ENCODE results near the gene FAM149A.
A peak's percentile ranks its signal among the peaks of the same experiment; 100 is the strongest.

Gene FAM149A

GRCh38 chr4:186104114-186104889 lies at the start of gene FAM149A:
Gene FAM149A, plus strand, starts transcription at chr4:186104704.
- Histone ChIP-seq H3K27ac (peak within 1 kb of the TSS; percentile 60), H3K4me1 (ENCODE audit: low read depth, poor library complexity, severe bottlenecking) (peaks cover 24% of the 10 kb centered on the region), H3K36me3 (ENCODE audit: insufficient read depth) (no peaks in the 10 kb centered on the region), H3K79me2 (ENCODE audit: insufficient read depth, low read depth) (no peaks in the 10 kb centered on the region), H3K27me3 (ENCODE audit: insufficient read depth, low read depth) (no peaks in the 10 kb centered on the region), H3K4me3 (IDR thresholded peaks at IDR 0.05; ENCODE audit: insufficient read depth, low read depth, low read length) (no peak within 1 kb of the TSS), H2AFZ (ENCODE audit: low read depth) (peak within 1 kb of the TSS; percentile 77), H4K20me1 (ENCODE audit: insufficient read depth) (no peaks in the 10 kb centered on the region), H3K4me2 (peak within 1 kb of the TSS; percentile 87), H3K9ac (peak within 1 kb of the TSS; percentile 84)
- TF ChIP-seq CTCF (conservative IDR thresholded peaks at IDR 0.05; ENCODE audit: low read depth, low read length) = no peak

GRCh38 chr4:186058253-186058979 lies 46.1 kb upstream of the FAM149A start:
- H3K4me3 ChIP-seq (IDR thresholded peaks at IDR 0.05; ENCODE audit: insufficient read depth, low read depth, low read length) = no peak overlapping the region
- H3K4me1 ChIP-seq (ENCODE audit: low read depth, poor library complexity, severe bottlenecking) = no peaks in the 10 kb centered on the region
- no peak overlapping the region for H2AFZ ChIP-seq (ENCODE audit: low read depth)
- H3K36me3 ChIP-seq (ENCODE audit: insufficient read depth) = no peaks in the 10 kb centered on the region
- no peak overlapping the region for H3K27ac ChIP-seq
- no peak overlapping the region for H3K9ac ChIP-seq
- no peak for TF ChIP-seq CTCF (conservative IDR thresholded peaks at IDR 0.05; ENCODE audit: low read depth, low read length)
- no peaks in the 10 kb centered on the region for H3K79me2 ChIP-seq (ENCODE audit: insufficient read depth, low read depth)
- H3K27me3 ChIP-seq (ENCODE audit: insufficient read depth, low read depth) = no peaks in the 10 kb centered on the region
- H4K20me1 ChIP-seq (ENCODE audit: insufficient read depth) = no peaks in the 10 kb centered on the region
- no peak overlapping the region for H3K4me2 ChIP-seq

- Histone ChIP-seq H3K4me3 (IDR thresholded peaks at IDR 0.05; ENCODE audit: insufficient read depth, low read depth, low read length) (no peak overlapping the region), H3K27me3 (ENCODE audit: insufficient read depth, low read depth) (no peaks in the 10 kb centered on the region), H3K4me2 (no peak overlapping the region), H3K4me1 (ENCODE audit: low read depth, poor library complexity, severe bottlenecking) (no peaks in the 10 kb centered on the region), H4K20me1 (ENCODE audit: insufficient read depth) (no peaks in the 10 kb centered on the region), H2AFZ (ENCODE audit: low read depth) (no peak overlapping the region), H3K36me3 (ENCODE audit: insufficient read depth) (no peaks in the 10 kb centered on the region), H3K27ac (no peak overlapping the region), H3K9ac (no peak overlapping the region), H3K79me2 (ENCODE audit: insufficient read depth, low read depth) (no peaks in the 10 kb centered on the region)
- TF ChIP-seq CTCF (conservative IDR thresholded peaks at IDR 0.05; ENCODE audit: low read depth, low read length) = no peak
Measured at GRCh38 chr4:186058980-186059316, 45.6 kb upstream of the FAM149A start.

- no peaks in the 10 kb centered on the region for H3K4me1 ChIP-seq (ENCODE audit: low read depth, poor library complexity, severe bottlenecking)
- H3K79me2 ChIP-seq (ENCODE audit: insufficient read depth, low read depth) = no peaks in the 10 kb centered on the region
- H3K9ac ChIP-seq = no peak overlapping the region
- H3K4me3 ChIP-seq (IDR thresholded peaks at IDR 0.05; ENCODE audit: insufficient read depth, low read depth, low read length) = no peak overlapping the region
- H3K4me2 ChIP-seq = no peak overlapping the region
- H3K27me3 ChIP-seq (ENCODE audit: insufficient read depth, low read depth) = no peaks in the 10 kb centered on the region
- H4K20me1 ChIP-seq (ENCODE audit: insufficient read depth) = no peaks in the 10 kb centered on the region
- no peaks in the 10 kb centered on the region for H3K36me3 ChIP-seq (ENCODE audit: insufficient read depth)
- no peak overlapping the region for H3K27ac ChIP-seq
- H2AFZ ChIP-seq (ENCODE audit: low read depth) = no peak overlapping the region
- TF ChIP-seq CTCF (conservative IDR thresholded peaks at IDR 0.05; ENCODE audit: low read depth, low read length) = no peak
Measured at GRCh38 chr4:186061921-186062320, 42.6 kb upstream of the FAM149A start.

All from KMS-11 (cell line).